GM18526 (cell line): ENCODE results near the gene UIMC1.

Experiments used
- POLR2A ChIP-seq: IDR thresholded peaks from 3 replicates; pipeline ENCODE4 v1.6.1; 2011; ENCODE audit not compliant: insufficient read length; ENCODE audit errors: extremely low read depth

UIMC1 gene

GRCh38 chr5:177006265-177006972 is at the start of gene UIMC1:
Gene UIMC1 (minus strand): TSS chr5:177006779. CDS start chr5:176982615, 24,164 bp downstream.
- peak; percentile 64 for TF ChIP-seq POLR2A

- no peak for TF ChIP-seq POLR2A
Measured at GRCh38 chr5:177049285-177049684, 42.7 kb upstream of the UIMC1 start.

- TF ChIP-seq POLR2A: no peak
Measured at GRCh38 chr5:177045631-177046030, 39.1 kb upstream of the UIMC1 start.

- no peak for TF ChIP-seq POLR2A
Measured at GRCh38 chr5:177044641-177045040, 38.1 kb upstream of the UIMC1 start.

- no peak for TF ChIP-seq POLR2A
Measured at GRCh38 chr5:177043958-177044357, 37.4 kb upstream of the UIMC1 start.

GRCh38 chr5:177043114-177043513 is 36.5 kb upstream of the UIMC1 start:
- TF ChIP-seq POLR2A: no peak

- TF ChIP-seq POLR2A: no peak
Measured at GRCh38 chr5:177041936-177042335, 35.4 kb upstream of the UIMC1 start.

- TF ChIP-seq POLR2A: no peak
Measured at GRCh38 chr5:177040814-177041420, 34.3 kb upstream of the UIMC1 start.

- no peak for TF ChIP-seq POLR2A
Measured at GRCh38 chr5:177036921-177037320, 30.3 kb upstream of the UIMC1 start.

- TF ChIP-seq POLR2A: no peak
Measured at GRCh38 chr5:177036443-177036842, 29.9 kb upstream of the UIMC1 start.

- no peak for TF ChIP-seq POLR2A
Measured at GRCh38 chr5:177035976-177036375, 29.4 kb upstream of the UIMC1 start.

GRCh38 chr5:177029498-177029897 is 22.9 kb upstream of the UIMC1 start:
- TF ChIP-seq POLR2A: no peak

- TF ChIP-seq POLR2A: no peak
Measured at GRCh38 chr5:177027665-177028064, 21.1 kb upstream of the UIMC1 start.

- no peak for TF ChIP-seq POLR2A
Measured at GRCh38 chr5:177025101-177025601, 18.6 kb upstream of the UIMC1 start.

GRCh38 chr5:177024559-177024958 is 18.0 kb upstream of the UIMC1 start:
- no peak for TF ChIP-seq POLR2A

GRCh38 chr5:177023303-177023664 is 16.7 kb upstream of the UIMC1 start:
- no peak for TF ChIP-seq POLR2A
